Osteocyte (in vitro differentiated cells): Measurements from ENCODE around the gene DAO. TPM values are rescaled to one million over a fixed set of nuclear protein-coding genes. Genes with fewer than 3 reads are reported as not detected.
"Not testable (repeated sequence)": the region's sequence is repeated elsewhere in the genome, so short reads cannot be mapped to it uniquely, and the experiment has no call there.

Experiments used
- DNase-seq: peaks from one replicate; pipeline ENCODE4 v3.0.0; 2021; ENCODE audit warnings: mixed read lengths; ENCODE audit not compliant: unreplicated experiment; ENCODE audit errors: extremely low spot score
- H3K27ac Mint-ChIP-seq: one replicate; pipeline ENCODE4 v1.8.0; 2021; ENCODE audit warnings: mild to moderate bottlenecking, mixed read lengths; ENCODE audit not compliant: unreplicated experiment
- H3K27me3 Mint-ChIP-seq: one replicate; pipeline ENCODE4 v1.8.0; 2021; ENCODE audit warnings: mixed read lengths; ENCODE audit not compliant: unreplicated experiment
- H3K36me3 Mint-ChIP-seq: one replicate; pipeline ENCODE4 v1.8.0; 2021; ENCODE audit warnings: mixed read lengths; ENCODE audit not compliant: unreplicated experiment
- H3K4me1 Mint-ChIP-seq: one replicate; pipeline ENCODE4 v1.8.0; 2021; ENCODE audit warnings: mixed read lengths; ENCODE audit not compliant: unreplicated experiment
- H3K4me3 Mint-ChIP-seq: one replicate; pipeline ENCODE4 v1.8.0; 2021; ENCODE audit warnings: mild to moderate bottlenecking, moderate library complexity, mixed read lengths; ENCODE audit not compliant: unreplicated experiment
- H3K9me3 Mint-ChIP-seq: one replicate; pipeline ENCODE4 v1.8.0; 2021; ENCODE audit warnings: mixed read lengths; ENCODE audit not compliant: unreplicated experiment
- CTCF ChIP-seq: fragments of 200-600 bp; sonication (generic); IDR thresholded peaks from 2 replicates; pipeline ENCODE4 v1.5.0; 2021; ENCODE audit warnings: antibody characterized with exemption, mild to moderate bottlenecking, moderate library complexity
- total RNA-seq: library from RNA; stranded (reverse); gene quantifications from 2 replicates; pipeline ENCODE4 v1.2.1, GENCODE V29; 2021

Gene DAO
- total RNA-seq, 1 donor from 2014 or later, result not detected

- Mint-ChIP-seq H3K27me3 (no peaks in the 10 kb centered on the region), H3K9me3 (no peaks in the 10 kb centered on the region), H3K36me3 (no peaks in the 10 kb centered on the region), H3K4me1 (peaks cover 21% of the 10 kb centered on the region), H3K4me3 (no peak overlapping the region), H3K27ac (no peak overlapping the region)
- no peak for TF ChIP-seq CTCF
- no peak for DNase-seq
Observed at GRCh38 chr12:108862588-108862959, 17.3 kb upstream of the DAO start.

DNA sequence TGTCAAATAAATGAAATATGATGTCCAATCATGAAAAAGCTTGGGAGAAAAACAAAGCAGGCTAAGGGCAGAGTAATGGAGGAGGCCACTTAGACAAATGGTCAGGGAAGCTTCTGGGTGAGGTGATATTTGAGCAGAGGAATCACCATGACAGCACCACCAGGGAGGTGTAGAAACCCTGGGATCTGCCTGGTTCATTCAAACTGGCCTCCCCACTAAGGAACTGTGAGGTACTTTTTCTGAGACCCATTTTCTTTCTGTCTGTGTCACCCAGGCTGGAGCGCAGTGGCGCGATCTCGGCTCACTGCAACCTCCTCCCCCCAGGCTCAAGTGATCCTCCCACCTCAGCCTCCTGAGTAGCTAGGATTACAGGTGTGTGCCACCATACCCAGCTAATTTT, 14.7 kb upstream of the DAO start:
- no peak for DNase-seq
- Mint-ChIP-seq H3K27me3 (no peaks in the 10 kb centered on the region), H3K4me1 (peaks cover 2% of the 10 kb centered on the region), H3K4me3 (no peak overlapping the region), H3K36me3 (no peaks in the 10 kb centered on the region), H3K27ac (no peak overlapping the region), H3K9me3 (peaks cover 3% of the 10 kb centered on the region)
- TF ChIP-seq CTCF, result no peak

- H3K9me3 Mint-ChIP-seq, H3K27ac Mint-ChIP-seq, DNase-seq, H3K36me3 Mint-ChIP-seq, H3K4me3 Mint-ChIP-seq, H3K27me3 Mint-ChIP-seq, H3K4me1 Mint-ChIP-seq: not testable (repeated sequence)
Observed at GRCh38 chr12:108866083-108866482, 13.8 kb upstream of the DAO start.

- TF ChIP-seq CTCF, result no peak
- Mint-ChIP-seq H3K27me3 (no peaks in the 10 kb centered on the region), H3K36me3 (no peaks in the 10 kb centered on the region), H3K9me3 (peaks cover 3% of the 10 kb centered on the region), H3K4me3 (no peak overlapping the region), H3K27ac (no peak overlapping the region), H3K4me1 (peaks cover 4% of the 10 kb centered on the region)
- no peak for DNase-seq
Observed at GRCh38 chr12:108868781-108869180, 11.1 kb upstream of the DAO start.

GRCh38 chr12:108875280-108875679, 4.6 kb upstream of the DAO start:
- Mint-ChIP-seq H3K4me1 (peaks cover 11% of the 10 kb centered on the region), H3K27me3 (no peaks in the 10 kb centered on the region)

More at GRCh38 chr12:108875280-108875679, 4.6 kb upstream of the DAO start:
- no peak overlapping the region for H3K27ac Mint-ChIP-seq
- H3K36me3 Mint-ChIP-seq, result no peaks in the 10 kb centered on the region
- no peaks in the 10 kb centered on the region for H3K9me3 Mint-ChIP-seq
- DNase-seq, result no peak
- TF ChIP-seq CTCF, result no peak
- H3K4me3 Mint-ChIP-seq, result no peak overlapping the region
